Epithelial cell of esophagus (primary cell): ENCODE measurements around the gene MICAL3.
"Not testable (repeated sequence)": the region's sequence is repeated elsewhere in the genome, so short reads cannot be mapped to it uniquely, and the experiment has no call there.

Experiments used
- DNase-seq: peaks from one replicate; pipeline ENCODE4 v3.0.0; 2010; ENCODE audit warnings: low read depth
- H3K4me3 ChIP-seq: 2 replicates; pipeline ENCODE4 v1.5.1; 2011; ENCODE audit warnings: mild to moderate bottlenecking, low read length, control low read depth
- TF ChIP-seq, protein P1 (sequence below): IDR thresholded peaks from 2 replicates; pipeline ENCODE4 v1.5.1; 2011; ENCODE audit warnings: low read depth, mild to moderate bottlenecking, low read length, control low read depth, inconsistent platforms; ENCODE audit not compliant: insufficient read depth; ENCODE audit errors: missing control alignments

MICAL3 gene

DNA sequence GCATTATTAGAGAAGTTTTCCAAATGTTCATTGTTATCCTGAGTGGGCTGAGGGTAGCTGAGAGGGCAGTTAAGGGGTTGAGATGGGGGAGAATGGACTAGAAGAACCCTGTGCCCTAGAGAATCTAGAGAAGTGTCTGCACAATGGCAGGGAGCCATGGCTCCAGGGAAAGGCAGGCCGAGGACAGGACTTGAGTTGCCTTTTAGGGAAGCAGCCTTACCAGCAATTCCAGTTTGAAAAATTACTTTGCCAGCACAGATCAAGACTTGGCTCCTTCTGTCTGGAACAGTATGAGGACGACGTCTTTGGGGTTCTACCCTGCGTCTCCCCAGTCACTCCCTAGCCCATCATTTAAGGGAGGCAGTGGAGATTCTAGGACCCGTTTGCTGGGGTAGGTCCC lies 25.7 kb upstream of the MICAL3 start:
- peak; percentile 74 for DNase-seq
- TF ChIP-seq, protein P1, sequence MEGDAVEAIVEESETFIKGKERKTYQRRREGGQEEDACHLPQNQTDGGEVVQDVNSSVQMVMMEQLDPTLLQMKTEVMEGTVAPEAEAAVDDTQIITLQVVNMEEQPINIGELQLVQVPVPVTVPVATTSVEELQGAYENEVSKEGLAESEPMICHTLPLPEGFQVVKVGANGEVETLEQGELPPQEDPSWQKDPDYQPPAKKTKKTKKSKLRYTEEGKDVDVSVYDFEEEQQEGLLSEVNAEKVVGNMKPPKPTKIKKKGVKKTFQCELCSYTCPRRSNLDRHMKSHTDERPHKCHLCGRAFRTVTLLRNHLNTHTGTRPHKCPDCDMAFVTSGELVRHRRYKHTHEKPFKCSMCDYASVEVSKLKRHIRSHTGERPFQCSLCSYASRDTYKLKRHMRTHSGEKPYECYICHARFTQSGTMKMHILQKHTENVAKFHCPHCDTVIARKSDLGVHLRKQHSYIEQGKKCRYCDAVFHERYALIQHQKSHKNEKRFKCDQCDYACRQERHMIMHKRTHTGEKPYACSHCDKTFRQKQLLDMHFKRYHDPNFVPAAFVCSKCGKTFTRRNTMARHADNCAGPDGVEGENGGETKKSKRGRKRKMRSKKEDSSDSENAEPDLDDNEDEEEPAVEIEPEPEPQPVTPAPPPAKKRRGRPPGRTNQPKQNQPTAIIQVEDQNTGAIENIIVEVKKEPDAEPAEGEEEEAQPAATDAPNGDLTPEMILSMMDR = no peak
- no peak overlapping the region for H3K4me3 ChIP-seq

DNA sequence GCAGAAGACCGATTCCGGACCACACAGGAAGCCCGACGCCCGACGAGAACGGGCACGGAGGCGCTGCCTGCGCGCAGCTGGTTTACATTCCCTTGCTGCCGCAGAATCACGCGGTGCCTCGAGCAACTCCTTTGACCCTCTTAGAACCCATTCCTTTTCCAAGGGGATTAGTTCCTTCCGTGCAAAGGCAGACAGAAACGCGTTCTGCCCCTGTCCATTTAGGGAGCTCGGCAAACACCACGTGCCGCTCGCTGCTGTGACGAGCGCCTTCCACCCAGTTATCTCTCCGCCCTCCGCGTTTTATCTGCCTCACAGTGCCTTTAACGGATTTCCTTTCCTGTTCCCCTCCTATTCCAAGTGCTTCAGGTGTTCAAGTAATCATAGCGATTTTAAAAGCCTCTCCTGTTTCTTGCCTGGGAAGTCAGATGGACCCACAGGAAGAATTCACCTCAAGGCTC lies 24.1 kb upstream of the MICAL3 start:
- DNase-seq = no peak
- H3K4me3 ChIP-seq = no peak overlapping the region
- TF ChIP-seq, protein P1 = no peak

DNA sequence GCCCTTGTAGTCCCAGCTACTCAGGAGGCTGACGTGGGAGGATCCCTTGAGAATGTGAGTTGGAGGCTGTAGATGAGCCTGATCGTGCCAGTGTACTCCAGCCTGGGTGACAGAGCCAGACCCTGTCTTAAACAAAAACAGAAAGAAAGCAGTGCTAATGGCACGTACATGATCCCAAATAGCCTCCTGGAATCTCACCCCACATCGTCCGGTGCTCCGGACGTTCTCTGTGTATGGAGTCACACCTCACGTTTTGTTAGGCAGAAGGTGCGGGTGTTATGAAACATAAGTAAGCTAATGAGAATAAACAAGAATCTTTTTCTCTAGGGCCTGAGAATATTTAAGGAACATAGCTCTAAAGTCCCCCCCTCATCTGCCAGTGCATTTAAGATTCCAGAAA lies 23.7 kb upstream of the MICAL3 start:
- TF ChIP-seq, protein P1 = no peak
- H3K4me3 ChIP-seq = no peak overlapping the region

DNA sequence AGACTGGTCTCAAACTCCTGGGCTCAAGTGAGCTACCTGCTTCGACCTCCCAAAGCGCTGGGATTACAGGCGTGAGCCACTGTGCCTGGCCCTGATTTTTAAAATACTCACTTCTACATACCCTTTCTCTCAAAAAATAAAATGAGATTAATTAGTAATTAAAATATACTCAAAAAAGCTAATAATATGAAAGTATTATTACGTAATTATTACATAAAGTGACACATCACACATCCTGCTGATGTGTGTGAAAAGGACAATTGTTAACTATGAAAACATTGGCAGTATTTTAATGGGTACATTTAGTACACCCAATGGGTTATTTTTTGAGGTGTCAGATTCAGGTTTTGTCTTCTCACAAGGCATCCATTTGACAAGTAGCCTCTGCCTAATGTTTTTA lies 21.4 kb upstream of the MICAL3 start:
- no peak for DNase-seq

More for the DNA sequence above, 23.7 kb upstream of the MICAL3 start:
- DNase-seq = no peak

DNA sequence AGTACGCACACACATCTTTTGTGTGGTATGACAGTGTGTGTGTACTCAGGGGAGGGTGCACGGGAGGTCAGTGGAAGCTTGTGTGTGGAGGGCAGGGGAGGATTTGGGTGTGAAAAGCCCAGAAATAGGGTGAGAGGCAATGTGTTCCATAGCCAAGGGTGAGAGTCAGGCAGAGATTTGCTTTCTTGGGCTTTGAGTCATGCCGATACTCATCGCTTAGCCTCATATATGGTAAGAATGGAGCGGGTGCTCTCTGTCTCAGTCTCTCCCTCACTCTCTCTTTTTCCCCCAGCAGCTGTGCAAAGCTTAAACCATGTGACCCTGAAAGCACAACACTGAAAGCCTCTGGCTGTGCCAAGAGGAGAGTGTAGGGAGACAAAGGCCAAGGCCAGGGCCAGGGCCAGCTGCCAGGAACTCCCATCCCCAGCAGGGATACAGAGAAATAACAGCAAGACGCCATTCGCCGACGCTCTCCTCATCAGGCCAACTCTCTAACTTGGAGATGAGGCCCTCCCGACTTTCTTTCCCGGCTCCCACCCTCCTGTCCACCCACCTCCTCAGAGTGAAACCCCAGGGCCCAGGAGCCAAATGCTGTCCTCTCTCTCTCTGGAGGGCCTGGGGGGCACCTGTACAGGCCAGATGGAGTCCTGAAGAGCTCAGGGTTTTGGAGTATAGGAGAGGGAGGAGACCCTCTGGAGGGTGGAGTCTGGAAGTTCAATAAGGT lies 20.3 kb upstream of the MICAL3 start:
- TF ChIP-seq, protein P1 = no peak
- no peak for DNase-seq

More for the DNA sequence above, 21.4 kb upstream of the MICAL3 start:
- H3K4me3 ChIP-seq = no peak overlapping the region
- TF ChIP-seq, protein P1 = no peak

DNA sequence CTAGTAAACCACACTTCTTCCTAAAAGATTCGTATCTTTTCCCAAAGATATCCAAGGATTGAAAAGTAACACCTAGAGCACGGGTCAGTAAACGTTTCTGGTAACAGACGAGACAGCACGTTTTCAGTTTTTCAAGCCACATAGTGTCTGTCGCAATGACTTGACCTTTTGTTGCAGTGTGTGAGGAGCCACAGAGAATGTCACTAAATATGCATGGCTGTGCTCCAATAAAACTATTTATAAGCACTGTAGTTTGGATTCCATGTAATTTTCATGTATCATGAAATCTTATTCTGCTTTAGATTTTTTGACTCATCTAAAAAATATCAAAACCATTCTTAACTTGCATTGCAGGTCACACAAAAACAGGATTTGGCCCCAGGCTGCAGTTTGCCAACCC lies 18.3 kb upstream of the MICAL3 start:
- no peak overlapping the region for H3K4me3 ChIP-seq
- TF ChIP-seq, protein P1 = no peak
- no peak for DNase-seq

More for the DNA sequence above, 20.3 kb upstream of the MICAL3 start:
- H3K4me3 ChIP-seq = no peak overlapping the region

DNA sequence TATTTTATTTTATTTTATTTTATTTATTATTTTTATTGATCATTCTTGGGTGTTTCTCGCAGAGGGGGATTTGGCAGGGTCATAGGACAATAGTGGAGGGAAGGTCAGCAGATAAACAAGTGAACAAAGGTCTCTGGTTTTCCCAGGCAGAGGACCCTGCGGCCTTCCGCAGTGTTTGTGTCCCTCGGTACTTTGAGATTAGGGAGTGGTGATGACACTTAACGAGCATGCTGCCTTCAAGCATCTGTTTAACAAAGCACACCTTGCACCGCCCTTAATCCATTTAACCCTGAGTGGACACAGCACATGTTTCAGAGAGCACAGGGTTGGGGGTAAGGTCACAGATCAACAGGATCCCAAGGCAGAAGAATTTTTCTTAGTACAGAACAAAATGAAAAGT lies 16.5 kb upstream of the MICAL3 start:
- H3K4me3 ChIP-seq, DNase-seq: not testable (repeated sequence)
